Lower lobe of right lung (tissue), 2 donors: ENCODE results near the gene CELF4. TPM values are rescaled to one million over a fixed set of nuclear protein-coding genes. Genes with fewer than 3 reads are reported as not detected.

Experiments used
- ATAC-seq, 2 donors: fragments of 200-7000 bp; cut with Tn5 transposase; one replicate each; pipeline ENCODE4 v1.9.1; 2020 to 2022; ENCODE audit warnings: mild to moderate bottlenecking in 2 of 2, moderate library complexity in 2 of 2
- DNase-seq: peaks from one replicate; pipeline ENCODE4 v3.0.0-alpha.2; 2020
- H3K27ac ChIP-seq: fragments of 200-600 bp; one replicate; pipeline ENCODE4 v1.8.0; 2022
- H3K27me3 ChIP-seq: fragments of 200-600 bp; one replicate; pipeline ENCODE4 v1.8.0; 2022; ENCODE audit warnings: low read depth
- H3K36me3 ChIP-seq: fragments of 200-600 bp; one replicate; pipeline ENCODE4 v1.8.0; 2022; ENCODE audit warnings: mild to moderate bottlenecking
- H3K4me1 ChIP-seq: fragments of 200-600 bp; one replicate; pipeline ENCODE4 v1.8.0; 2022
- H3K4me3 ChIP-seq: fragments of 200-600 bp; one replicate; pipeline ENCODE4 v1.8.0; 2022; ENCODE audit warnings: mild to moderate bottlenecking
- H3K9me3 ChIP-seq: fragments of 200-600 bp; one replicate; pipeline ENCODE4 v1.8.0; 2022
- CTCF ChIP-seq: fragments of 200-600 bp; IDR thresholded peaks from one replicate; pipeline ENCODE4 v1.8.0; 2022; ENCODE audit warnings: antibody characterized with exemption, mild to moderate bottlenecking
- intact Hi-C: fragments of 100-400 bp; cut with DNase I; formaldehyde crosslinking; loops from one replicate; pipeline ENCODE4 v1.11.0; 2022
- total RNA-seq: library from RNA; stranded (reverse); fragmentation: NEBNext Ultra II Directional; extraction: Animal tissue kit (Norgen Biotek cat#: 25700); gene quantifications from one replicate; pipeline ENCODE4 v1.2.1, GENCODE V29; 2021
- donor health status: DM: no; HTN: yes; CAD: no; lungs with severe emphysema.

The CELF4 gene
- total RNA-seq, 1 donor from 2014 or later: 0.38 TPM

GRCh38 chr18:37492952-37493351 is 72.6 kb downstream of the CELF4 start:
- H3K9me3 ChIP-seq: no peaks in the 10 kb centered on the region
- no peak overlapping the region for H3K4me3 ChIP-seq
- intact Hi-C loops: no loop called here
- no peak for ATAC-seq
- no peak overlapping the region for H3K27ac ChIP-seq
- no peaks in the 10 kb centered on the region for H3K36me3 ChIP-seq
- DNase-seq: no peak
- H3K27me3 ChIP-seq: peaks cover 12% of the 10 kb centered on the region
- no peak for TF ChIP-seq CTCF
- H3K4me1 ChIP-seq: no peaks in the 10 kb centered on the region

- no peaks in the 10 kb centered on the region for H3K4me1 ChIP-seq
- H3K9me3 ChIP-seq: no peaks in the 10 kb centered on the region
- H3K36me3 ChIP-seq: no peaks in the 10 kb centered on the region
- no peak for TF ChIP-seq CTCF
- no peak overlapping the region for H3K4me3 ChIP-seq
- no peak overlapping the region for H3K27ac ChIP-seq
- intact Hi-C loops: no loop called here
- DNase-seq (no peak), ATAC-seq (no peak)
- peaks cover 26% of the 10 kb centered on the region for H3K27me3 ChIP-seq
Observed at GRCh38 chr18:37491526-37491925, 74.1 kb downstream of the CELF4 start.

- Histone ChIP-seq H3K4me3 (no peak overlapping the region), H3K36me3 (no peaks in the 10 kb centered on the region), H3K27me3 (peaks cover 39% of the 10 kb centered on the region), H3K27ac (no peak overlapping the region), H3K4me1 (no peaks in the 10 kb centered on the region), H3K9me3 (no peaks in the 10 kb centered on the region)
- DNase-seq (no peak), ATAC-seq (no peak)
- intact Hi-C loops: no loop called here
- no peak for TF ChIP-seq CTCF
Observed at GRCh38 chr18:37489998-37490397, 75.6 kb downstream of the CELF4 start.

- peaks cover 49% of the 10 kb centered on the region for H3K27me3 ChIP-seq
- DNase-seq (no peak), ATAC-seq (no peak)
- no peaks in the 10 kb centered on the region for H3K4me1 ChIP-seq
- H3K4me3 ChIP-seq: no peak overlapping the region
- TF ChIP-seq CTCF: no peak
- no peak overlapping the region for H3K27ac ChIP-seq
- no peaks in the 10 kb centered on the region for H3K9me3 ChIP-seq
- intact Hi-C loops: no loop called here
- H3K36me3 ChIP-seq: no peaks in the 10 kb centered on the region
Observed at GRCh38 chr18:37489011-37489410, 76.6 kb downstream of the CELF4 start.

- H3K27me3 ChIP-seq: peaks cover 55% of the 10 kb centered on the region
- intact Hi-C loops: no loop called here
- no peak for DNase-seq
Observed at GRCh38 chr18:37487400-37487867, 78.2 kb downstream of the CELF4 start.

More at GRCh38 chr18:37487400-37487867, 78.2 kb downstream of the CELF4 start:
- no peak for ATAC-seq
- H3K27ac ChIP-seq: no peak overlapping the region
- no peaks in the 10 kb centered on the region for H3K9me3 ChIP-seq
- H3K4me1 ChIP-seq: no peaks in the 10 kb centered on the region
- H3K36me3 ChIP-seq: no peaks in the 10 kb centered on the region
- H3K4me3 ChIP-seq: no peak overlapping the region
- TF ChIP-seq CTCF: no peak
